DOHH2 (cell line): ENCODE data around the gene DNAAF5.

Experiments used
- H3F3A ChIP-seq: fragments of 200-600 bp; sonication (generic), shearing (Covaris generic); 2 replicates; pipeline ENCODE4 v1.6.0; 2016; ENCODE audit warnings: antibody characterized with exemption, mild to moderate bottlenecking; ENCODE audit not compliant: control insufficient read depth, insufficient read depth
- H3K27ac ChIP-seq: fragments of 200-600 bp; sonication (generic); 2 replicates; pipeline ENCODE4 v1.5.1; 2014; ENCODE audit warnings: low read depth, mild to moderate bottlenecking, low read length, moderate library complexity
- H3K27me3 ChIP-seq: fragments of 200-600 bp; sonication (generic); 2 replicates; pipeline ENCODE4 v1.6.1; 2014; ENCODE audit warnings: mild to moderate bottlenecking, low read length, mixed read lengths; ENCODE audit not compliant: control insufficient read depth
- H3K36me3 ChIP-seq: fragments of 200-600 bp; sonication (generic); 2 replicates; pipeline ENCODE4 v1.6.1; 2014; ENCODE audit warnings: mild to moderate bottlenecking, low read length, moderate library complexity, mixed read lengths; ENCODE audit not compliant: control insufficient read depth
- H3K4me1 ChIP-seq: fragments of 200-600 bp; sonication (generic); 2 replicates; pipeline ENCODE4 v1.6.1; 2014; ENCODE audit warnings: mild to moderate bottlenecking, low read length, mixed read lengths; ENCODE audit not compliant: control insufficient read depth
- H3K4me2 ChIP-seq: fragments of 200-600 bp; sonication (generic); 2 replicates; pipeline ENCODE4 v1.6.0; 2014; ENCODE audit warnings: mild to moderate bottlenecking, low read length, moderate library complexity
- H3K4me3 ChIP-seq: fragments of 200-600 bp; sonication (generic); 2 replicates; pipeline ENCODE4 v1.5.1; 2014; ENCODE audit warnings: mild to moderate bottlenecking, low read length, mixed read lengths
- H3K79me2 ChIP-seq: fragments of 200-600 bp; sonication (generic); 2 replicates; pipeline ENCODE4 v1.6.1; 2014; ENCODE audit warnings: mild to moderate bottlenecking, low read length, mixed read lengths; ENCODE audit not compliant: control insufficient read depth
- H3K9me2 ChIP-seq: fragments of 200-600 bp; sonication (generic); replicated peaks from 2 replicates; pipeline ENCODE4 v1.6.1; 2014; ENCODE audit warnings: mild to moderate bottlenecking, low read length, mixed read lengths; ENCODE audit not compliant: control insufficient read depth
- H3K9me3 ChIP-seq: fragments of 200-600 bp; sonication (generic); 2 replicates; pipeline ENCODE4 v1.6.1; 2014; ENCODE audit warnings: antibody characterized with exemption, low read length, mixed read lengths; ENCODE audit not compliant: control insufficient read depth, insufficient read depth
- H4K20me1 ChIP-seq: fragments of 200-600 bp; sonication (generic); 2 replicates; pipeline ENCODE4 v1.6.0; 2014; ENCODE audit warnings: low read depth, mild to moderate bottlenecking, antibody characterized with exemption, low read length, moderate library complexity; ENCODE audit not compliant: control insufficient read depth, insufficient read depth
- EZH2phosphoT487 ChIP-seq: fragments of 200-600 bp; sonication (generic); IDR thresholded peaks from 2 replicates; pipeline ENCODE4 v1.6.1; 2017; ENCODE audit warnings: borderline replicate concordance, mild to moderate bottlenecking, antibody characterized with exemption, low read length, moderate library complexity, mixed read lengths
- TF ChIP-seq, protein P1 (sequence below): fragments of 200-600 bp; sonication (generic); IDR thresholded peaks from one replicate; pipeline ENCODE4 v1.5.1; 2014; ENCODE audit warnings: antibody characterized with exemption, mild to moderate bottlenecking, low read depth, low read length; ENCODE audit not compliant: poor library complexity, severe bottlenecking

DNAAF5 gene

GRCh38 chr7:776381-776780, 49.9 kb downstream of the DNAAF5 start:
- Histone ChIP-seq H3K9me2 (no peaks in the 10 kb centered on the region), H3K36me3 (peaks cover 79% of the 10 kb centered on the region), H3K4me3 (no peak overlapping the region), H3K9me3 (no peaks in the 10 kb centered on the region), H3K4me1 (no peaks in the 10 kb centered on the region), H4K20me1 (no peaks in the 10 kb centered on the region), H3K27ac (no peak overlapping the region), H3K4me2 (no peak overlapping the region), H3K27me3 (no peaks in the 10 kb centered on the region), H3F3A (peaks cover 3% of the 10 kb centered on the region; the same call in 1 of the 2 replicates), H3K79me2 (no peaks in the 10 kb centered on the region)
- no peak for TF ChIP-seq EZH2phosphoT487
- TF ChIP-seq, protein P1, sequence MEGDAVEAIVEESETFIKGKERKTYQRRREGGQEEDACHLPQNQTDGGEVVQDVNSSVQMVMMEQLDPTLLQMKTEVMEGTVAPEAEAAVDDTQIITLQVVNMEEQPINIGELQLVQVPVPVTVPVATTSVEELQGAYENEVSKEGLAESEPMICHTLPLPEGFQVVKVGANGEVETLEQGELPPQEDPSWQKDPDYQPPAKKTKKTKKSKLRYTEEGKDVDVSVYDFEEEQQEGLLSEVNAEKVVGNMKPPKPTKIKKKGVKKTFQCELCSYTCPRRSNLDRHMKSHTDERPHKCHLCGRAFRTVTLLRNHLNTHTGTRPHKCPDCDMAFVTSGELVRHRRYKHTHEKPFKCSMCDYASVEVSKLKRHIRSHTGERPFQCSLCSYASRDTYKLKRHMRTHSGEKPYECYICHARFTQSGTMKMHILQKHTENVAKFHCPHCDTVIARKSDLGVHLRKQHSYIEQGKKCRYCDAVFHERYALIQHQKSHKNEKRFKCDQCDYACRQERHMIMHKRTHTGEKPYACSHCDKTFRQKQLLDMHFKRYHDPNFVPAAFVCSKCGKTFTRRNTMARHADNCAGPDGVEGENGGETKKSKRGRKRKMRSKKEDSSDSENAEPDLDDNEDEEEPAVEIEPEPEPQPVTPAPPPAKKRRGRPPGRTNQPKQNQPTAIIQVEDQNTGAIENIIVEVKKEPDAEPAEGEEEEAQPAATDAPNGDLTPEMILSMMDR = no peak

DNA sequence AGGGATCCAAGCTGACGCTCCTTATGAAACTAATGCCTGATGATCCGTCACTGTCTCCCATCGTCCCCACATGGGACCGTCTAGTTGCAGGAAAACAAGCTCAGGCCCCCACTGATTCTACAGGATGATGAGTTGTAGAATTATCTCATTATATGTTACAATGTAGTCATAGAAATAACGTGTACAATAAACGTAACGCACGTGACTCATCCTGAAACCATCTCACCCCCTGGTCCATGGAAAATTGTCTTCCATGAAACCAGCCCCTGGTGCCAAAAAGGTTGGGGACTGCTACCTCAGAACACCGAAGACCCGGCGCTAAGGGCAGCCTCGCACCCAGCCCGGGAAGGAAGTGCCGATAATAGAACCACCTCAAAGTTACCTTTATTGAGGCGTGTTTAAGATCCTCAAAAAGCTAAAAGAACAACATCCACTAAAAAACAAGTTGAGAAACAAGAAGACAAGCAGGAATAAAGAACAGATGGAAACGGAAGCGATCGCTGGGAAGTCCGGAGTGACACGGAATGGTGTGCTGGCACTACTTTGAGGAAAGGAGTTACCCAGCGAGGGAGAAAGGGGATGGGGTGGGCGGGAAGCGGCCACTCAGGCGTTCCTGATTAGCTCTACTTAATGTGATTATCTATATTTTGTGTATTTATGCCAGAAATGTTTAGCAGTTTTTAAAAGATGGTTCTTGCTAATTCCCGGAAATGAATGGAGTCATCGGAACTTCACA, 50.7 kb downstream of the DNAAF5 start:
- H3K36me3 ChIP-seq = peaks cover 84% of the 10 kb centered on the region
- H3K27ac ChIP-seq = no peak overlapping the region
- peaks cover 3% of the 10 kb centered on the region; the same call in 1 of the 2 replicates for H3F3A ChIP-seq
- TF ChIP-seq, protein P1 = no peak
- TF ChIP-seq EZH2phosphoT487 = no peak
- no peaks in the 10 kb centered on the region for H3K9me3 ChIP-seq
- no peaks in the 10 kb centered on the region for H4K20me1 ChIP-seq
- no peak overlapping the region for H3K4me3 ChIP-seq
- H3K9me2 ChIP-seq = no peaks in the 10 kb centered on the region
- H3K4me1 ChIP-seq = no peaks in the 10 kb centered on the region
- H3K4me2 ChIP-seq = no peak overlapping the region
- no peaks in the 10 kb centered on the region for H3K79me2 ChIP-seq
- no peaks in the 10 kb centered on the region for H3K27me3 ChIP-seq

GRCh38 chr7:777728-778078, 51.2 kb downstream of the DNAAF5 start:
- Histone ChIP-seq H3K79me2 (no peaks in the 10 kb centered on the region), H3K9me3 (no peaks in the 10 kb centered on the region), H3K4me1 (no peaks in the 10 kb centered on the region), H3K27ac (no peak overlapping the region), H4K20me1 (no peaks in the 10 kb centered on the region), H3K4me3 (no peak overlapping the region), H3F3A (peaks cover 3% of the 10 kb centered on the region; the same call in 1 of the 2 replicates), H3K36me3 (peaks cover 89% of the 10 kb centered on the region), H3K9me2 (no peaks in the 10 kb centered on the region), H3K27me3 (no peaks in the 10 kb centered on the region), H3K4me2 (no peak overlapping the region)
- TF ChIP-seq EZH2phosphoT487 = no peak
- TF ChIP-seq, protein P1 = no peak
